ENCODE measurements around the gene ZNF420. TPM values are rescaled to one million over a fixed set of nuclear protein-coding genes. Genes with fewer than 3 reads are reported as not detected.

Gene ZNF420
- total and polyA plus RNA-seq, 2 of the 13 experiments (the other 11 are each of a cell fraction or from before 2014, with no cell fraction given): 1.4 to 6.6 TPM

GRCh38 chr19:37172368-37173366 lies 94.4 kb downstream of the ZNF420 start, which contains the start of gene ZNF585A (continued):
- TF ChIP-seq, protein P1, sequence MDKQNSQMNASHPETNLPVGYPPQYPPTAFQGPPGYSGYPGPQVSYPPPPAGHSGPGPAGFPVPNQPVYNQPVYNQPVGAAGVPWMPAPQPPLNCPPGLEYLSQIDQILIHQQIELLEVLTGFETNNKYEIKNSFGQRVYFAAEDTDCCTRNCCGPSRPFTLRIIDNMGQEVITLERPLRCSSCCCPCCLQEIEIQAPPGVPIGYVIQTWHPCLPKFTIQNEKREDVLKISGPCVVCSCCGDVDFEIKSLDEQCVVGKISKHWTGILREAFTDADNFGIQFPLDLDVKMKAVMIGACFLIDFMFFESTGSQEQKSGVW (CRISPR knock-in tag; IDR thresholded peaks at IDR 0.05; ENCODE audit: borderline replicate concordance): no peak
- TF ChIP-seq, protein P2, sequence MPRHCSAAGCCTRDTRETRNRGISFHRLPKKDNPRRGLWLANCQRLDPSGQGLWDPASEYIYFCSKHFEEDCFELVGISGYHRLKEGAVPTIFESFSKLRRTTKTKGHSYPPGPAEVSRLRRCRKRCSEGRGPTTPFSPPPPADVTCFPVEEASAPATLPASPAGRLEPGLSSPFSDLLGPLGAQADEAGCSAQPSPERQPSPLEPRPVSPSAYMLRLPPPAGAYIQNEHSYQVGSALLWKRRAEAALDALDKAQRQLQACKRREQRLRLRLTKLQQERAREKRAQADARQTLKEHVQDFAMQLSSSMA (CRISPR knock-in tag; IDR thresholded peaks at IDR 0.05): peak; percentile 44; the same call in 1 of the 2 replicates
- TF ChIP-seq SMARCC2 (IDR thresholded peaks at IDR 0.05): no peak
- TF ChIP-seq ZNF280B (CRISPR knock-in tag; IDR thresholded peaks at IDR 0.05; ENCODE audit: borderline replicate concordance): 0 out of 2 replicates have a peak, but pooled peaks have one; percentile 38
- 0 out of 2 replicates have a peak, but pooled peaks have one; percentile 27 for TF ChIP-seq RXRA (CRISPR knock-in tag; IDR thresholded peaks at IDR 0.05)
- TF ChIP-seq ZNF740 (CRISPR knock-in tag; IDR thresholded peaks at IDR 0.05): no peak
- peak; percentile 25 to 54; a peak in 1 of 4 replicates for TF ChIP-seq HMGXB4 (CRISPR knock-in tag; IDR thresholded peaks at IDR 0.05; ENCODE audit: borderline replicate concordance in 1 of 2, low read depth in 1 of 2)
- peak; percentile 82 for TF ChIP-seq IKZF5 (CRISPR knock-in tag; IDR thresholded peaks at IDR 0.05)
- TF ChIP-seq, protein P3, sequence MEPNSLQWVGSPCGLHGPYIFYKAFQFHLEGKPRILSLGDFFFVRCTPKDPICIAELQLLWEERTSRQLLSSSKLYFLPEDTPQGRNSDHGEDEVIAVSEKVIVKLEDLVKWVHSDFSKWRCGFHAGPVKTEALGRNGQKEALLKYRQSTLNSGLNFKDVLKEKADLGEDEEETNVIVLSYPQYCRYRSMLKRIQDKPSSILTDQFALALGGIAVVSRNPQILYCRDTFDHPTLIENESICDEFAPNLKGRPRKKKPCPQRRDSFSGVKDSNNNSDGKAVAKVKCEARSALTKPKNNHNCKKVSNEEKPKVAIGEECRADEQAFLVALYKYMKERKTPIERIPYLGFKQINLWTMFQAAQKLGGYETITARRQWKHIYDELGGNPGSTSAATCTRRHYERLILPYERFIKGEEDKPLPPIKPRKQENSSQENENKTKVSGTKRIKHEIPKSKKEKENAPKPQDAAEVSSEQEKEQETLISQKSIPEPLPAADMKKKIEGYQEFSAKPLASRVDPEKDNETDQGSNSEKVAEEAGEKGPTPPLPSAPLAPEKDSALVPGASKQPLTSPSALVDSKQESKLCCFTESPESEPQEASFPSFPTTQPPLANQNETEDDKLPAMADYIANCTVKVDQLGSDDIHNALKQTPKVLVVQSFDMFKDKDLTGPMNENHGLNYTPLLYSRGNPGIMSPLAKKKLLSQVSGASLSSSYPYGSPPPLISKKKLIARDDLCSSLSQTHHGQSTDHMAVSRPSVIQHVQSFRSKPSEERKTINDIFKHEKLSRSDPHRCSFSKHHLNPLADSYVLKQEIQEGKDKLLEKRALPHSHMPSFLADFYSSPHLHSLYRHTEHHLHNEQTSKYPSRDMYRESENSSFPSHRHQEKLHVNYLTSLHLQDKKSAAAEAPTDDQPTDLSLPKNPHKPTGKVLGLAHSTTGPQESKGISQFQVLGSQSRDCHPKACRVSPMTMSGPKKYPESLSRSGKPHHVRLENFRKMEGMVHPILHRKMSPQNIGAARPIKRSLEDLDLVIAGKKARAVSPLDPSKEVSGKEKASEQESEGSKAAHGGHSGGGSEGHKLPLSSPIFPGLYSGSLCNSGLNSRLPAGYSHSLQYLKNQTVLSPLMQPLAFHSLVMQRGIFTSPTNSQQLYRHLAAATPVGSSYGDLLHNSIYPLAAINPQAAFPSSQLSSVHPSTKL (CRISPR knock-in tag; IDR thresholded peaks at IDR 0.05): 0 out of 2 replicates have a peak, but pooled peaks have one; percentile 32
- TF ChIP-seq EEA1 (CRISPR knock-in tag; IDR thresholded peaks at IDR 0.05; ENCODE audit: borderline replicate concordance): no peak
- peak; percentile 65; the same call in 1 of the 2 replicates for TF ChIP-seq ZNF34 (CRISPR knock-in tag; IDR thresholded peaks at IDR 0.05; ENCODE audit: borderline replicate concordance)
- TF ChIP-seq KDM5A (IDR thresholded peaks at IDR 0.05; ENCODE audit: borderline replicate concordance, low read length): peak; percentile 80; the same call in 1 of the 2 replicates
- peak; percentile 92 for TF ChIP-seq SAP130 (CRISPR knock-in tag; IDR thresholded peaks at IDR 0.05; ENCODE audit: low read depth)
- TF ChIP-seq FLYWCH1 (CRISPR knock-in tag; IDR thresholded peaks at IDR 0.05): no peak
- peak; percentile 39; the same call in 1 of the 2 replicates for TF ChIP-seq ZNF501 (CRISPR knock-in tag; IDR thresholded peaks at IDR 0.05)

Data from HepG2 (cell line).